Panc1 (cell line): ENCODE data around the gene NR6A1. TPM values are rescaled to one million over a fixed set of nuclear protein-coding genes. Genes with fewer than 3 reads are reported as not detected.

Experiments used
- ATAC-seq: fragments of 200-7000 bp; cut with Tn5 transposase; 2 replicates; pipeline ENCODE4 v1.9.1; 2020; ENCODE audit warnings: mild to moderate bottlenecking, moderate library complexity
- BruUV-seq: library from RNA; stranded (reverse); fragments of 400-500 nt; replicated peaks from 2 replicates; lab custom pipeline; 2021; lab: Mats Ljungman, UMichigan
- CTCF ChIA-PET: fragments of 300-600 bp; sonication (Branson Sonifier 250); formaldehyde crosslinking; loops from one replicate; lab custom pipeline; 2022; ENCODE audit warnings: antibody characterized with exemption; lab: Charles Lee
- POLR2A ChIA-PET: fragments of 300-600 bp; sonication (Branson Sonifier 250); formaldehyde crosslinking; loops from one replicate; lab custom pipeline; 2022; ENCODE audit warnings: antibody characterized with exemption; lab: Charles Lee
- DNase-seq: peaks from one replicate; pipeline ENCODE4 v3.0.0-alpha.2; 2010; ENCODE audit warnings: low read depth, low spot score
- H3K27ac ChIP-seq: 2 replicates; pipeline ENCODE4 v1.5.1; 2011; ENCODE audit warnings: mild to moderate bottlenecking, low read length, inconsistent platforms
- H3K27me3 ChIP-seq: fragments of 200-500 bp; sonication (Bioruptor generic); 2 replicates; pipeline ENCODE4 v1.6.0; 2014; ENCODE audit warnings: low read length, inconsistent platforms; ENCODE audit not compliant: control insufficient read depth, insufficient read depth
- H3K36me3 ChIP-seq: fragments of 200-500 bp; sonication (Bioruptor generic); 2 replicates; pipeline ENCODE4 v1.5.1; 2014; ENCODE audit warnings: inconsistent platforms, mild to moderate bottlenecking, low read length, moderate library complexity; ENCODE audit not compliant: control insufficient read depth, insufficient read depth
- H3K4me1 ChIP-seq: 2 replicates; pipeline ENCODE4 v1.5.1; 2011; ENCODE audit warnings: inconsistent platforms, mild to moderate bottlenecking, low read length, moderate library complexity; ENCODE audit not compliant: control insufficient read depth, insufficient read depth
- H3K4me3 ChIP-seq, 2 experiments: 2 replicates each; pipeline ENCODE4 v1.5.1; 2011 to 2012; ENCODE audit warnings: low read depth in 2 of 2, low read length in 2 of 2, mild to moderate bottlenecking in 2 of 2, inconsistent platforms in 1 of 2, moderate library complexity in 1 of 2
- H3K9me3 ChIP-seq: fragments of 200-500 bp; sonication (Bioruptor generic); 2 replicates; pipeline ENCODE4 v1.5.1; 2014; ENCODE audit warnings: low read depth, mild to moderate bottlenecking, inconsistent platforms, low read length, moderate library complexity; ENCODE audit not compliant: control insufficient read depth, insufficient read depth
- POLR2AphosphoS5 ChIP-seq: IDR thresholded peaks from 2 replicates; pipeline ENCODE4 v1.6.1; 2012; ENCODE audit warnings: mild to moderate bottlenecking, low read depth, low read length, moderate library complexity
- SIN3A ChIP-seq: IDR thresholded peaks from 2 replicates; pipeline ENCODE4 v1.6.1; 2012; ENCODE audit warnings: low read depth, mild to moderate bottlenecking, low read length, moderate library complexity, borderline replicate concordance; ENCODE audit not compliant: insufficient read depth
- TCF7L2 ChIP-seq: IDR thresholded peaks from 2 replicates; pipeline ENCODE4 v1.6.1; 2011; ENCODE audit warnings: mild to moderate bottlenecking, low read depth, low read length, inconsistent platforms
- in situ Hi-C: cut with HindIII; loops from 2 replicates; pipeline ENCODE4 v1.10.0; 2016; ENCODE audit warnings: low sequenced_read_pairs, low pct_unique_long_range_greater_than_20kb
- intact Hi-C: fragments of 100-400 bp; cut with micrococcal nuclease; formaldehyde crosslinking; loops from one replicate; pipeline ENCODE4 v1.10.0; 2022; ENCODE audit not compliant: unreplicated experiment
- total RNA-seq: library from RNA; stranded (reverse); gene quantifications from one replicate; pipeline ENCODE4 v1.2.1, GENCODE V29; 2021; ENCODE audit not compliant: unreplicated experiment
- TF ChIP-seq, protein P1 (sequence below): fragments of 450-650 bp; IDR thresholded peaks from 2 replicates; pipeline ENCODE4 v1.5.1; 2017; ENCODE audit warnings: mild to moderate bottlenecking
- TF ChIP-seq, protein P2 (sequence below), 2 experiments: IDR thresholded peaks; 2 replicates each; pipeline ENCODE4 v1.6.1; 2011 to 2012; ENCODE audit warnings: low read depth in 2 of 2, control low read depth in 1 of 2, low read length in 1 of 2, mild to moderate bottlenecking in 1 of 2, moderate library complexity in 1 of 2; ENCODE audit not compliant: insufficient read depth in 1 of 2

Gene NR6A1
- total RNA-seq, 1 experiment from 2014 or later: 7.6 TPM

DNA sequence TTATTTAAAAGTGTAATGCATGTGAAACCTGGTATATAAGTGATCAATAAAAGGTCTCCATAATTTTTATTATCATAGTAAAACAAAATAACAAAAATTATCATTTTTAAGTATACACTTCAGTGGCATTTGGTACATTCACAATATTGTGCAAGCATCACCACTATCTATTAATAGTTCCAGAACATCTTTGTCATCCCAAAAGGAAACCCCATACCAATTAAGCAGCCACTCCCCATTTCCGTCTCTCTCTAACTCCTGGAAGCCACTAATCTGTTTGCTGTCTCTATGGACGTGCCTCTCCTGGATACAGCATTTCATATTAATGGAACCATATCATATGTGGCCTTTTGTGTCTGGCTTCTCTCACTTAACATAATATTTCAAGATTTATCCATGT lies 13.4 kb upstream of the NR6A1 start:
- ChIA-PET POLR2A (no interaction called here), CTCF (interaction anchor here (1.5 kb wide), 1 partner anchor 68 kb away, joined by 3 read pairs; no protein-coding TSS in a partner anchor)
- Histone ChIP-seq H3K36me3 (no peaks in the 10 kb centered on the region), H3K4me1 (peaks cover 29% of the 10 kb centered on the region), H3K27ac (no peak overlapping the region), H3K9me3 (no peaks in the 10 kb centered on the region), H3K27me3 (no peaks in the 10 kb centered on the region), H3K4me3 (no peak overlapping the region)
- BruUV-seq: no TSS peak
- TF ChIP-seq POLR2AphosphoS5 (no peak), SIN3A (no peak), TCF7L2 (no peak)
- TF ChIP-seq, protein P1, sequence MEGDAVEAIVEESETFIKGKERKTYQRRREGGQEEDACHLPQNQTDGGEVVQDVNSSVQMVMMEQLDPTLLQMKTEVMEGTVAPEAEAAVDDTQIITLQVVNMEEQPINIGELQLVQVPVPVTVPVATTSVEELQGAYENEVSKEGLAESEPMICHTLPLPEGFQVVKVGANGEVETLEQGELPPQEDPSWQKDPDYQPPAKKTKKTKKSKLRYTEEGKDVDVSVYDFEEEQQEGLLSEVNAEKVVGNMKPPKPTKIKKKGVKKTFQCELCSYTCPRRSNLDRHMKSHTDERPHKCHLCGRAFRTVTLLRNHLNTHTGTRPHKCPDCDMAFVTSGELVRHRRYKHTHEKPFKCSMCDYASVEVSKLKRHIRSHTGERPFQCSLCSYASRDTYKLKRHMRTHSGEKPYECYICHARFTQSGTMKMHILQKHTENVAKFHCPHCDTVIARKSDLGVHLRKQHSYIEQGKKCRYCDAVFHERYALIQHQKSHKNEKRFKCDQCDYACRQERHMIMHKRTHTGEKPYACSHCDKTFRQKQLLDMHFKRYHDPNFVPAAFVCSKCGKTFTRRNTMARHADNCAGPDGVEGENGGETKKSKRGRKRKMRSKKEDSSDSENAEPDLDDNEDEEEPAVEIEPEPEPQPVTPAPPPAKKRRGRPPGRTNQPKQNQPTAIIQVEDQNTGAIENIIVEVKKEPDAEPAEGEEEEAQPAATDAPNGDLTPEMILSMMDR: no peak
- ATAC-seq: no peak
- in situ Hi-C loops (no loop called here), intact Hi-C loops (no loop called here)
- DNase-seq: no peak

DNA sequence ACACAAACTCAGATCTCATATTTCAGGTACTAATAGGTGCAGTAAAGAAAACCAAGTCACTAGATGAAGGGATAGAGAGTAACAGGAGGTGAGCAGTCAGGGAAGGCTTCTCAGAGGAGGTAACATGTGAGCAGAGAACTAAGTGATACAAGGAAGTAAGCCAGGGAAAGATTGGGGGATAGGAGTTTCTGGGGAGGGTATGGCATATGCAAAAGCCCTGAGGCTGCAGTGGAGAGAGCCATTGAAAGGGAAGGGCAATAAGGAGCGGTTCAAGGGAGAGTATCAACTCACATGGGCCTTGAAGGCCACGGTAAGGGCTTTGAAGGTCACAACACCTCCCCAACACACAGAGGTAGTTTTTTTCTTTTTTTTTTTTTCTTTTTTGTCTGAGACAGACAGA lies 12.7 kb upstream of the NR6A1 start:
- intact Hi-C loops (no loop called here), in situ Hi-C loops (no loop called here)
- Histone ChIP-seq H3K36me3 (no peaks in the 10 kb centered on the region), H3K4me3 (no peak overlapping the region), H3K27ac (no peak overlapping the region), H3K9me3 (no peaks in the 10 kb centered on the region), H3K27me3 (no peaks in the 10 kb centered on the region), H3K4me1 (peaks cover 32% of the 10 kb centered on the region)
- TF ChIP-seq, protein P1: no peak
- TF ChIP-seq, protein P2, sequence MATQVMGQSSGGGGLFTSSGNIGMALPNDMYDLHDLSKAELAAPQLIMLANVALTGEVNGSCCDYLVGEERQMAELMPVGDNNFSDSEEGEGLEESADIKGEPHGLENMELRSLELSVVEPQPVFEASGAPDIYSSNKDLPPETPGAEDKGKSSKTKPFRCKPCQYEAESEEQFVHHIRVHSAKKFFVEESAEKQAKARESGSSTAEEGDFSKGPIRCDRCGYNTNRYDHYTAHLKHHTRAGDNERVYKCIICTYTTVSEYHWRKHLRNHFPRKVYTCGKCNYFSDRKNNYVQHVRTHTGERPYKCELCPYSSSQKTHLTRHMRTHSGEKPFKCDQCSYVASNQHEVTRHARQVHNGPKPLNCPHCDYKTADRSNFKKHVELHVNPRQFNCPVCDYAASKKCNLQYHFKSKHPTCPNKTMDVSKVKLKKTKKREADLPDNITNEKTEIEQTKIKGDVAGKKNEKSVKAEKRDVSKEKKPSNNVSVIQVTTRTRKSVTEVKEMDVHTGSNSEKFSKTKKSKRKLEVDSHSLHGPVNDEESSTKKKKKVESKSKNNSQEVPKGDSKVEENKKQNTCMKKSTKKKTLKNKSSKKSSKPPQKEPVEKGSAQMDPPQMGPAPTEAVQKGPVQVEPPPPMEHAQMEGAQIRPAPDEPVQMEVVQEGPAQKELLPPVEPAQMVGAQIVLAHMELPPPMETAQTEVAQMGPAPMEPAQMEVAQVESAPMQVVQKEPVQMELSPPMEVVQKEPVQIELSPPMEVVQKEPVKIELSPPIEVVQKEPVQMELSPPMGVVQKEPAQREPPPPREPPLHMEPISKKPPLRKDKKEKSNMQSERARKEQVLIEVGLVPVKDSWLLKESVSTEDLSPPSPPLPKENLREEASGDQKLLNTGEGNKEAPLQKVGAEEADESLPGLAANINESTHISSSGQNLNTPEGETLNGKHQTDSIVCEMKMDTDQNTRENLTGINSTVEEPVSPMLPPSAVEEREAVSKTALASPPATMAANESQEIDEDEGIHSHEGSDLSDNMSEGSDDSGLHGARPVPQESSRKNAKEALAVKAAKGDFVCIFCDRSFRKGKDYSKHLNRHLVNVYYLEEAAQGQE (IDR thresholded peaks at IDR 0.05; ENCODE audit: insufficient read depth in 1 of 2, low read depth in 2 of 2, low read length in 1 of 2): no peak
- TF ChIP-seq SIN3A (no peak), POLR2AphosphoS5 (no peak), TCF7L2 (no peak)
- DNase-seq (no peak), ATAC-seq (no peak)
- CTCF ChIA-PET: interaction anchor here (0.6 to 1.5 kb wide), 2 partner anchors 68 to 500 kb away, joined by 3 read pairs; no protein-coding TSS in a partner anchor
- POLR2A ChIA-PET: no interaction called here
- no TSS peak for BruUV-seq
